Esophagus squamous epithelium (tissue), 5 donors: ENCODE results near the gene SLC15A4. TPM values are rescaled to one million over a fixed set of nuclear protein-coding genes. Genes with fewer than 3 reads are reported as not detected.

Source experiments
- DNase-seq: peaks from one replicate; lab custom pipeline; 2025; lab: John Stamatoyannopoulos, UW
- H3K27ac ChIP-seq, 4 donors: fragments of 200-600 bp; sonication (generic); one replicate each; pipeline ENCODE4 v1.5.1; 2016 to 2019; ENCODE audit warnings: mild to moderate bottlenecking in 1 of 4
- H3K27me3 ChIP-seq, 4 donors: fragments of 200-600 bp; sonication (generic); 1 replicate in 3 of 4; 2 replicates in 1 of 4; pipeline versions ENCODE4 v1.5.1 to v1.6.0; 2017 to 2021; ENCODE audit warnings: antibody characterized with exemption in 1 of 4
- H3K36me3 ChIP-seq, 3 donors: fragments of 200-600 bp; sonication (generic); one replicate each; pipeline ENCODE4 v1.5.1; 2016 to 2019
- H3K4me1 ChIP-seq, 3 donors: fragments of 200-600 bp; sonication (generic); one replicate each; pipeline ENCODE4 v1.5.1; 2017 to 2019
- H3K4me3 ChIP-seq, 4 donors: fragments of 200-600 bp; sonication (generic); 1 replicate in 3 of 4; 2 replicates in 1 of 4; pipeline ENCODE4 v1.5.1; 2016 to 2019; ENCODE audit warnings: mild to moderate bottlenecking in 2 of 4, moderate library complexity in 1 of 4
- H3K9me3 ChIP-seq, 3 donors: fragments of 200-600 bp; sonication (generic); one replicate each; pipeline ENCODE4 v1.5.1; 2016 to 2019
- CTCF ChIP-seq, 6 experiments: fragments of 450-650 bp in 4 of 6; fragments of 200-600 bp in 2 of 6; sonication (generic) in 2 of 6; IDR thresholded peaks; one replicate each; pipeline ENCODE4 v1.5.1; 2016 to 2019; ENCODE audit warnings: antibody characterized with exemption in 6 of 6, mild to moderate bottlenecking in 4 of 6, moderate library complexity in 4 of 6
- POLR2A ChIP-seq, 4 donors: fragments of 450-650 bp; IDR thresholded peaks; one replicate each; pipeline ENCODE4 v1.6.1; 2017; ENCODE audit warnings: antibody characterized with exemption in 4 of 4, mild to moderate bottlenecking in 4 of 4, moderate library complexity in 3 of 4
- WGBS, 2 donors: methylation state at CpG; one replicate each; pipeline ENCODE4 v1.1.5; 2018; 5-methylcytosine and 5-hydroxymethylcytosine counted together
- intact Hi-C: fragments of 100-400 bp; cut with DNase I; formaldehyde crosslinking; loops from one replicate; pipeline ENCODE4 v1.15.0; 2022
- total RNA-seq, 4 donors: library from RNA; depleted of rRNA; stranded (reverse); fragments of >200 nt; gene quantifications; one replicate each; pipeline ENCODE4 v1.1.0, GENCODE V29; 2016
- donor health status: DM: yes; HTN: yes; CAD: no.

SLC15A4 gene
- total RNA-seq, 4 donors from 2014 or later, result 13.5 to 38.1 (median 26.8) TPM

- Histone ChIP-seq H3K4me1 (peaks cover 11 to 56% (median 26%) of the 10 kb centered on the region in 3 donors), H3K4me3 (peak overlapping the region; percentile 88 to 99 (median 94)), H3K9me3 (no peaks in the 10 kb centered on the region), H3K27ac (peak overlapping the region; percentile 78 to 95 (median 92)), H3K27me3 (no peaks in the 10 kb centered on the region), H3K36me3 (peaks cover 0 to 5% (median 0%) of the 10 kb centered on the region in 3 donors)
- intact Hi-C loops, result no loop called here
- TF ChIP-seq CTCF (IDR thresholded peaks at IDR 0.05) (no peak), POLR2A (IDR thresholded peaks at IDR 0.05) (no peak)
- DNase-seq, result no peak
- no CpG with 5 or more reads among the region's 88 CpGs for WGBS, 2 donors
Observed at GRCh38 chr12:128823216-128823915, 392 bp downstream of the SLC15A4 start.

- DNase-seq, result peak; percentile 25
- Histone ChIP-seq H3K4me1 (peaks cover 20 to 81% (median 46%) of the 10 kb centered on the region in 3 donors), H3K36me3 (peaks cover 0 to 5% (median 0%) of the 10 kb centered on the region in 3 donors), H3K27me3 (no peaks in the 10 kb centered on the region), H3K4me3 (no peak overlapping the region), H3K27ac (peak overlapping the region in 1 of 4 donors; percentile 26), H3K9me3 (no peaks in the 10 kb centered on the region)
- peak in 1 of 4 donors; percentile 43 for TF ChIP-seq POLR2A (IDR thresholded peaks at IDR 0.05)
- no peak for TF ChIP-seq CTCF (IDR thresholded peaks at IDR 0.05)
- 66 to 71% methylated on average over 6 to 7 of the region's 7 CpGs for WGBS, 2 donors
- intact Hi-C loops, result no loop called here
Observed at GRCh38 chr12:128820723-128821432, 2.9 kb downstream of the SLC15A4 start.

GRCh38 chr12:128820253-128820652 lies 3.5 kb downstream of the SLC15A4 start:
- peaks cover 20 to 85% (median 46%) of the 10 kb centered on the region in 3 donors for H3K4me1 ChIP-seq
- intact Hi-C loops, result no loop called here

GRCh38 chr12:128819293-128820144 lies 4.2 kb downstream of the SLC15A4 start:
- H3K27me3 ChIP-seq, result no peaks in the 10 kb centered on the region
- H3K9me3 ChIP-seq, result no peaks in the 10 kb centered on the region
- 76 to 92% methylated on average over 14 to 16 of the region's 16 CpGs for WGBS, 2 donors
- no peak for TF ChIP-seq CTCF (IDR thresholded peaks at IDR 0.05)
- TF ChIP-seq POLR2A (IDR thresholded peaks at IDR 0.05), result no peak
- peaks cover 20 to 81% (median 43%) of the 10 kb centered on the region in 3 donors for H3K4me1 ChIP-seq
- H3K36me3 ChIP-seq, result peaks cover 0 to 11% (median 0%) of the 10 kb centered on the region in 3 donors
- no peak overlapping the region for H3K27ac ChIP-seq
- intact Hi-C loops, result no loop called here
- no peak overlapping the region for H3K4me3 ChIP-seq
- DNase-seq, result no peak

More at GRCh38 chr12:128820253-128820652, 3.5 kb downstream of the SLC15A4 start:
- Histone ChIP-seq H3K9me3 (no peaks in the 10 kb centered on the region), H3K27ac (peak overlapping the region in 1 of 4 donors; percentile 26), H3K4me3 (no peak overlapping the region), H3K27me3 (no peaks in the 10 kb centered on the region), H3K36me3 (peaks cover 0 to 5% (median 0%) of the 10 kb centered on the region in 3 donors)
- DNase-seq, result no peak
- 88 to 93% methylated on average over 6 of the region's 6 CpGs for WGBS, 2 donors
- TF ChIP-seq CTCF (IDR thresholded peaks at IDR 0.05), result no peak
